GM23338 (cell line): Measurements from ENCODE around the gene TRIM61.
"Not testable (repeated sequence)": the region's sequence is repeated elsewhere in the genome, so short reads cannot be mapped to it uniquely, and the experiment has no call there.

Source experiments
- EZH2 ChIP-seq: fragments of 200-600 bp; sonication (generic); IDR thresholded peaks from one replicate; pipeline ENCODE4 v1.8.0; 2017; ENCODE audit warnings: antibody characterized with exemption, mild to moderate bottlenecking, low read depth; ENCODE audit not compliant: unreplicated experiment
- EZH2phosphoT487 ChIP-seq: fragments of 200-600 bp; sonication (generic); IDR thresholded peaks from one replicate; pipeline ENCODE4 v1.8.1; 2018; ENCODE audit warnings: antibody characterized with exemption; ENCODE audit not compliant: unreplicated experiment
- JUNB ChIP-seq: IDR thresholded peaks from one replicate; pipeline ENCODE4 v1.6.1; 2016; ENCODE audit warnings: antibody characterized with exemption; ENCODE audit not compliant: unreplicated experiment
- POLR2AphosphoS5 ChIP-seq: IDR thresholded peaks from 2 replicates; pipeline ENCODE4 v1.6.1; 2016; ENCODE audit warnings: antibody characterized with exemption, low read depth
- TF ChIP-seq, protein P1 (sequence below), 2 experiments: fragments of 200-600 bp in 1 of 2; sonication (generic) in 1 of 2; conservative IDR thresholded peaks; 2 replicates each; pipeline versions ENCODE4 v1.5.1 to v1.6.1; 2016 to 2017; ENCODE audit warnings: antibody characterized with exemption in 2 of 2, low read depth in 2 of 2, mild to moderate bottlenecking in 2 of 2, moderate library complexity in 1 of 2
- TF ChIP-seq, protein P2 (sequence below): IDR thresholded peaks from 2 replicates; pipeline ENCODE4 v1.6.1; 2016; ENCODE audit warnings: antibody characterized with exemption
- TF ChIP-seq, protein P3 (sequence below): IDR thresholded peaks from one replicate; pipeline ENCODE4 v1.6.1; 2018; ENCODE audit warnings: antibody characterized with exemption; ENCODE audit not compliant: unreplicated experiment
- TF ChIP-seq, protein P4 (sequence below): fragments of 250-450 bp; sonication (Bioruptor Pico); IDR thresholded peaks from 2 replicates; pipeline ENCODE4 v1.5.0; 2020; ENCODE audit warnings: mild to moderate bottlenecking, moderate library complexity

DNA sequence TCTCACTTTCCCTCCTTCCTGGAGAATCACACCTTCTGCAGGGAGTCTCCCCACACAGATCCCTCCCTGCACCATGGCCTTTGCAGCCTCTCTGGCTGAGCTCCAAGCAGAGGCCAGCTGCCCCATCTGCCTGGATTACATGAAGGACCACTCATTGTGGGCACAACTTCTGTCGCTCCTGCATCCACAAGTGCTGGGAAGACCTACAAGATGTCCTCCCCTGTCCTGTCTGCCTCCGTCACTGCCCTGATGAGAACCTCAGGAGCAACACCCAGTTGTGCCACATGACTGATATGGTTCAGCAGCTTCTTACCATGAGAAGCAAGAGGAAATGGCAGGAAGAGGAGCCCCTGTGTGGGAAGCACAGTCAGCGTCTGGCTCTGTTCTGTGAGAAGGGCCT lies 29.5 kb downstream of the TRIM61 start:
- TF ChIP-seq, protein P1, sequence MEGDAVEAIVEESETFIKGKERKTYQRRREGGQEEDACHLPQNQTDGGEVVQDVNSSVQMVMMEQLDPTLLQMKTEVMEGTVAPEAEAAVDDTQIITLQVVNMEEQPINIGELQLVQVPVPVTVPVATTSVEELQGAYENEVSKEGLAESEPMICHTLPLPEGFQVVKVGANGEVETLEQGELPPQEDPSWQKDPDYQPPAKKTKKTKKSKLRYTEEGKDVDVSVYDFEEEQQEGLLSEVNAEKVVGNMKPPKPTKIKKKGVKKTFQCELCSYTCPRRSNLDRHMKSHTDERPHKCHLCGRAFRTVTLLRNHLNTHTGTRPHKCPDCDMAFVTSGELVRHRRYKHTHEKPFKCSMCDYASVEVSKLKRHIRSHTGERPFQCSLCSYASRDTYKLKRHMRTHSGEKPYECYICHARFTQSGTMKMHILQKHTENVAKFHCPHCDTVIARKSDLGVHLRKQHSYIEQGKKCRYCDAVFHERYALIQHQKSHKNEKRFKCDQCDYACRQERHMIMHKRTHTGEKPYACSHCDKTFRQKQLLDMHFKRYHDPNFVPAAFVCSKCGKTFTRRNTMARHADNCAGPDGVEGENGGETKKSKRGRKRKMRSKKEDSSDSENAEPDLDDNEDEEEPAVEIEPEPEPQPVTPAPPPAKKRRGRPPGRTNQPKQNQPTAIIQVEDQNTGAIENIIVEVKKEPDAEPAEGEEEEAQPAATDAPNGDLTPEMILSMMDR (conservative IDR thresholded peaks at IDR 0.05; ENCODE audit: low read depth in 2 of 2) = not testable (repeated sequence)
- not testable (repeated sequence) for TF ChIP-seq POLR2AphosphoS5, EZH2, EZH2phosphoT487, JUNB
- TF ChIP-seq, protein P2, sequence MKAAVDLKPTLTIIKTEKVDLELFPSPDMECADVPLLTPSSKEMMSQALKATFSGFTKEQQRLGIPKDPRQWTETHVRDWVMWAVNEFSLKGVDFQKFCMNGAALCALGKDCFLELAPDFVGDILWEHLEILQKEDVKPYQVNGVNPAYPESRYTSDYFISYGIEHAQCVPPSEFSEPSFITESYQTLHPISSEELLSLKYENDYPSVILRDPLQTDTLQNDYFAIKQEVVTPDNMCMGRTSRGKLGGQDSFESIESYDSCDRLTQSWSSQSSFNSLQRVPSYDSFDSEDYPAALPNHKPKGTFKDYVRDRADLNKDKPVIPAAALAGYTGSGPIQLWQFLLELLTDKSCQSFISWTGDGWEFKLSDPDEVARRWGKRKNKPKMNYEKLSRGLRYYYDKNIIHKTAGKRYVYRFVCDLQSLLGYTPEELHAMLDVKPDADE = not testable (repeated sequence)
- TF ChIP-seq, protein P3, sequence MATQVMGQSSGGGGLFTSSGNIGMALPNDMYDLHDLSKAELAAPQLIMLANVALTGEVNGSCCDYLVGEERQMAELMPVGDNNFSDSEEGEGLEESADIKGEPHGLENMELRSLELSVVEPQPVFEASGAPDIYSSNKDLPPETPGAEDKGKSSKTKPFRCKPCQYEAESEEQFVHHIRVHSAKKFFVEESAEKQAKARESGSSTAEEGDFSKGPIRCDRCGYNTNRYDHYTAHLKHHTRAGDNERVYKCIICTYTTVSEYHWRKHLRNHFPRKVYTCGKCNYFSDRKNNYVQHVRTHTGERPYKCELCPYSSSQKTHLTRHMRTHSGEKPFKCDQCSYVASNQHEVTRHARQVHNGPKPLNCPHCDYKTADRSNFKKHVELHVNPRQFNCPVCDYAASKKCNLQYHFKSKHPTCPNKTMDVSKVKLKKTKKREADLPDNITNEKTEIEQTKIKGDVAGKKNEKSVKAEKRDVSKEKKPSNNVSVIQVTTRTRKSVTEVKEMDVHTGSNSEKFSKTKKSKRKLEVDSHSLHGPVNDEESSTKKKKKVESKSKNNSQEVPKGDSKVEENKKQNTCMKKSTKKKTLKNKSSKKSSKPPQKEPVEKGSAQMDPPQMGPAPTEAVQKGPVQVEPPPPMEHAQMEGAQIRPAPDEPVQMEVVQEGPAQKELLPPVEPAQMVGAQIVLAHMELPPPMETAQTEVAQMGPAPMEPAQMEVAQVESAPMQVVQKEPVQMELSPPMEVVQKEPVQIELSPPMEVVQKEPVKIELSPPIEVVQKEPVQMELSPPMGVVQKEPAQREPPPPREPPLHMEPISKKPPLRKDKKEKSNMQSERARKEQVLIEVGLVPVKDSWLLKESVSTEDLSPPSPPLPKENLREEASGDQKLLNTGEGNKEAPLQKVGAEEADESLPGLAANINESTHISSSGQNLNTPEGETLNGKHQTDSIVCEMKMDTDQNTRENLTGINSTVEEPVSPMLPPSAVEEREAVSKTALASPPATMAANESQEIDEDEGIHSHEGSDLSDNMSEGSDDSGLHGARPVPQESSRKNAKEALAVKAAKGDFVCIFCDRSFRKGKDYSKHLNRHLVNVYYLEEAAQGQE = not testable (repeated sequence)
- TF ChIP-seq, protein P4, sequence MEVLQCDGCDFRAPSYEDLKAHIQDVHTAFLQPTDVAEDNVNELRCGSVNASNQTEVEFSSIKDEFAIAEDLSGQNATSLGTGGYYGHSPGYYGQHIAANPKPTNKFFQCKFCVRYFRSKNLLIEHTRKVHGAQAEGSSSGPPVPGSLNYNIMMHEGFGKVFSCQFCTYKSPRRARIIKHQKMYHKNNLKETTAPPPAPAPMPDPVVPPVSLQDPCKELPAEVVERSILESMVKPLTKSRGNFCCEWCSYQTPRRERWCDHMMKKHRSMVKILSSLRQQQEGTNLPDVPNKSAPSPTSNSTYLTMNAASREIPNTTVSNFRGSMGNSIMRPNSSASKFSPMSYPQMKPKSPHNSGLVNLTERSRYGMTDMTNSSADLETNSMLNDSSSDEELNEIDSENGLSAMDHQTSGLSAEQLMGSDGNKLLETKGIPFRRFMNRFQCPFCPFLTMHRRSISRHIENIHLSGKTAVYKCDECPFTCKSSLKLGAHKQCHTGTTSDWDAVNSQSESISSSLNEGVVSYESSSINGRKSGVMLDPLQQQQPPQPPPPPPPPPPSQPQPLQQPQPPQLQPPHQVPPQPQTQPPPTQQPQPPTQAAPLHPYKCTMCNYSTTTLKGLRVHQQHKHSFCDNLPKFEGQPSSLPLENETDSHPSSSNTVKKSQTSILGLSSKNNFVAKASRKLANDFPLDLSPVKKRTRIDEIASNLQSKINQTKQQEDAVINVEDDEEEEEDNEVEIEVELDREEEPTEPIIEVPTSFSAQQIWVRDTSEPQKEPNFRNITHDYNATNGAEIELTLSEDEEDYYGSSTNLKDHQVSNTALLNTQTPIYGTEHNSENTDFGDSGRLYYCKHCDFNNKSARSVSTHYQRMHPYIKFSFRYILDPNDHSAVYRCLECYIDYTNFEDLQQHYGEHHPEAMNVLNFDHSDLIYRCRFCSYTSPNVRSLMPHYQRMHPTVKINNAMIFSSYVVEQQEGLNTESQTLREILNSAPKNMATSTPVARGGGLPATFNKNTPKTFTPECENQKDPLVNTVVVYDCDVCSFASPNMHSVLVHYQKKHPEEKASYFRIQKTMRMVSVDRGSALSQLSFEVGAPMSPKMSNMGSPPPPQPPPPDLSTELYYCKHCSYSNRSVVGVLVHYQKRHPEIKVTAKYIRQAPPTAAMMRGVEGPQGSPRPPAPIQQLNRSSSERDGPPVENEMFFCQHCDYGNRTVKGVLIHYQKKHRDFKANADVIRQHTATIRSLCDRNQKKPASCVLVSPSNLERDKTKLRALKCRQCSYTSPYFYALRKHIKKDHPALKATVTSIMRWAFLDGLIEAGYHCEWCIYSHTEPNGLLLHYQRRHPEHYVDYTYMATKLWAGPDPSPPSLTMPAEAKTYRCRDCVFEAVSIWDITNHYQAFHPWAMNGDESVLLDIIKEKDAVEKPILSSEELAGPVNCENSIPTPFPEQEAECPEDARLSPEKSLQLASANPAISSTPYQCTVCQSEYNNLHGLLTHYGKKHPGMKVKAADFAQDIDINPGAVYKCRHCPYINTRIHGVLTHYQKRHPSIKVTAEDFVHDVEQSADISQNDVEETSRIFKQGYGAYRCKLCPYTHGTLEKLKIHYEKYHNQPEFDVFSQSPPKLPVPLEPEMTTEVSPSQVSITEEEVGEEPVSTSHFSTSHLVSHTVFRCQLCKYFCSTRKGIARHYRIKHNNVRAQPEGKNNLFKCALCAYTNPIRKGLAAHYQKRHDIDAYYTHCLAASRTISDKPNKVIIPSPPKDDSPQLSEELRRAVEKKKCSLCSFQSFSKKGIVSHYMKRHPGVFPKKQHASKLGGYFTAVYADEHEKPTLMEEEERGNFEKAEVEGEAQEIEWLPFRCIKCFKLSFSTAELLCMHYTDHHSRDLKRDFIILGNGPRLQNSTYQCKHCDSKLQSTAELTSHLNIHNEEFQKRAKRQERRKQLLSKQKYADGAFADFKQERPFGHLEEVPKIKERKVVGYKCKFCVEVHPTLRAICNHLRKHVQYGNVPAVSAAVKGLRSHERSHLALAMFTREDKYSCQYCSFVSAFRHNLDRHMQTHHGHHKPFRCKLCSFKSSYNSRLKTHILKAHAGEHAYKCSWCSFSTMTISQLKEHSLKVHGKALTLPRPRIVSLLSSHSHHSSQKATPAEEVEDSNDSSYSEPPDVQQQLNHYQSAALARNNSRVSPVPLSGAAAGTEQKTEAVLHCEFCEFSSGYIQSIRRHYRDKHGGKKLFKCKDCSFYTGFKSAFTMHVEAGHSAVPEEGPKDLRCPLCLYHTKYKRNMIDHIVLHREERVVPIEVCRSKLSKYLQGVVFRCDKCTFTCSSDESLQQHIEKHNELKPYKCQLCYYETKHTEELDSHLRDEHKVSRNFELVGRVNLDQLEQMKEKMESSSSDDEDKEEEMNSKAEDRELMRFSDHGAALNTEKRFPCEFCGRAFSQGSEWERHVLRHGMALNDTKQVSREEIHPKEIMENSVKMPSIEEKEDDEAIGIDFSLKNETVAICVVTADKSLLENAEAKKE (CRISPR knock-in tag) = not testable (repeated sequence)
